ENCODE data around the gene NRIP1.

GRCh38 chr21:15052459-15052763 is 12.4 kb downstream of the NRIP1 start:
- TF ChIP-seq EZH2 (IDR thresholded peaks at IDR 0.05) (no peak), POLR2AphosphoS5 (IDR thresholded peaks at IDR 0.05; ENCODE audit: borderline replicate concordance, low read depth, low read length) (no peak)
